Measurements from ENCODE around the gene KDM5A. TPM values are rescaled to one million over a fixed set of nuclear protein-coding genes. Genes with fewer than 3 reads are reported as not detected.

KDM5A gene
- polyA plus RNA-seq, 2 of the 4 experiments (the other 2 are of a cell fraction): 18.8 to 42.6 TPM

GRCh38 chr12:267581-268482 lies 121.3 kb downstream of the KDM5A start:
- H3K4me2 ChIP-seq: no peak overlapping the region
- POLR2A ChIA-PET: no interaction called here
- H3K27ac ChIP-seq: no peak overlapping the region
- ATAC-seq (no peak), FAIRE-seq (no peak), DNase-seq (ENCODE audit: low read depth in 1 of 2, low spot score in 1 of 2) (no peak)
- H3K4me1 ChIP-seq: no peaks in the 10 kb centered on the region; the same call in 2 of the 3 replicates
- no peak overlapping the region for H3K4me3 ChIP-seq
- H3K9me3 ChIP-seq: no peaks in the 10 kb centered on the region
- CTCF ChIA-PET: interaction anchor here (1.4 kb wide), 1 partner anchor 8 kb away, joined by 3 read pairs; no protein-coding TSS in a partner anchor
- no peak for TF ChIP-seq MYC (IDR thresholded peaks at IDR 0.05; ENCODE audit: borderline replicate concordance, low read length)
- TF ChIP-seq JUN (IDR thresholded peaks at IDR 0.05): no peak
- TF ChIP-seq HOXB13 (CRISPR knock-in tag; IDR thresholded peaks at IDR 0.05; ENCODE audit: low read depth): no peak
- TF ChIP-seq FOXS1 (CRISPR knock-in tag; IDR thresholded peaks at IDR 0.05): no peak
- no peak for TF ChIP-seq RCOR1 (IDR thresholded peaks at IDR 0.05; ENCODE audit: low read depth, low read length)
- no peak for TF ChIP-seq HOXA7 (CRISPR knock-in tag; IDR thresholded peaks at IDR 0.05)
- no peak for TF ChIP-seq NPAS2 (CRISPR knock-in tag; IDR thresholded peaks at IDR 0.05; ENCODE audit: borderline replicate concordance)
- no peak for TF ChIP-seq PHF8 (IDR thresholded peaks at IDR 0.05; ENCODE audit: borderline replicate concordance, low read depth)
- TF ChIP-seq FOSB (CRISPR knock-in tag; IDR thresholded peaks at IDR 0.05): no peak
- TF ChIP-seq MAFK (IDR thresholded peaks at IDR 0.05; ENCODE audit: partially characterized antibody): no peak
- TF ChIP-seq E2F6 (IDR thresholded peaks at IDR 0.05; ENCODE audit: borderline replicate concordance, low read depth): no peak
- no peak for TF ChIP-seq EHF (CRISPR knock-in tag; IDR thresholded peaks at IDR 0.05)
- TF ChIP-seq HOXB5 (CRISPR knock-in tag; IDR thresholded peaks at IDR 0.05): no peak
- TF ChIP-seq SMC3 (IDR thresholded peaks at IDR 0.05): no peak
- no peak for TF ChIP-seq KDM5A (IDR thresholded peaks at IDR 0.05)
- TF ChIP-seq USF2 (IDR thresholded peaks at IDR 0.05): no peak
- TF ChIP-seq RNF2 (IDR thresholded peaks at IDR 0.05; ENCODE audit: borderline replicate concordance, low read depth): no peak
- TF ChIP-seq CTCF (IDR thresholded peaks at IDR 0.05): no peak
- no peak for TF ChIP-seq ZSCAN20 (CRISPR knock-in tag; IDR thresholded peaks at IDR 0.05)
- WGBS (ENCODE audit: missing lambda C conversion rate): 61% methylated on average over 14 of the region's 14 CpGs

GRCh38 chr12:265096-265495 lies 124.0 kb downstream of the KDM5A start:
- Histone ChIP-seq H3K4me1 (no peaks in the 10 kb centered on the region; the same call in 2 of the 3 replicates), H3K27ac (no peak overlapping the region), H3K4me2 (no peak overlapping the region), H3K4me3 (no peak overlapping the region), H3K9me3 (no peaks in the 10 kb centered on the region)
- ChIA-PET POLR2A (no interaction called here), CTCF (no interaction called here)
- FAIRE-seq (no peak), ATAC-seq (no peak), DNase-seq (ENCODE audit: low read depth in 1 of 2, low spot score in 1 of 2) (no peak)
- no peak for TF ChIP-seq TFCP2L1 (CRISPR knock-in tag; IDR thresholded peaks at IDR 0.05)
- TF ChIP-seq ZC3H11A (IDR thresholded peaks at IDR 0.05): no peak
- TF ChIP-seq RCOR1 (IDR thresholded peaks at IDR 0.05; ENCODE audit: low read depth, low read length): no peak
- no peak for TF ChIP-seq POLR2AphosphoS2 (conservative IDR thresholded peaks at IDR 0.05; ENCODE audit: low read length)
- no peak for TF ChIP-seq KDM1A (IDR thresholded peaks at IDR 0.05; ENCODE audit: low read depth)
- no peak for TF ChIP-seq RARB (CRISPR knock-in tag; IDR thresholded peaks at IDR 0.05)
- TF ChIP-seq FOSB (CRISPR knock-in tag; IDR thresholded peaks at IDR 0.05): no peak
- TF ChIP-seq HOXB5 (CRISPR knock-in tag; IDR thresholded peaks at IDR 0.05): no peak
- no peak for TF ChIP-seq SREBF2 (IDR thresholded peaks at IDR 0.05)
- TF ChIP-seq USF2 (IDR thresholded peaks at IDR 0.05): no peak
- no peak for TF ChIP-seq ZSCAN20 (CRISPR knock-in tag; IDR thresholded peaks at IDR 0.05)
- no peak for TF ChIP-seq BHLHE40 (IDR thresholded peaks at IDR 0.05; ENCODE audit: low read depth, low read length)
- 66% methylated on average over 3 of the region's 3 CpGs for WGBS (ENCODE audit: missing lambda C conversion rate)
